ENCODE results near the gene ATP2B1. TPM values are rescaled to one million over a fixed set of nuclear protein-coding genes. Genes with fewer than 3 reads are reported as not detected.

ATP2B1 gene
- total and polyA plus RNA-seq, 2 donors (not counting 1 experiment from before 2014, with no cell fraction given): 26.1 to 238 TPM

DNA sequence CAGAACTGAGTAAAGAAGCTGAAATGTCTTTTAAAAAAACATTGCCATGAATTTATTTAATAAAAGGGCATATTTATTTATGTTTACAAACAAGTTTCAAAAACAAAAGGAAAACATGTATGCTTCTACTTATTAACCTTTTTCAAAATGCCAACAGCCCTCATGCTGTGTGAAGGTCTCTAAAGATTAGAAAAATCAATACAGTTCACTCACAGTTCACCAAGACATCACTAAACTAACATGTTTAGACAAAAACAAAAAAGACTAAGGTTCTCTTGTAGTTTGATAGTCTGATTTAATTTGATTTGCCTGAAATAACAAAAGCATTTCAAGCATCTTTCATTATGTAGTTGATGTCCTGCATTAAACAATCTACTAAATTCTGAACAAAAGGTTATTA lies 118.9 kb downstream of the ATP2B1 start:
- Mint-ChIP-seq H3K27ac (no peak overlapping the region), H3K9me3 (ENCODE audit: insufficient read depth) (no peaks in the 10 kb centered on the region), H3K4me1 (peaks cover 3% of the 10 kb centered on the region), H3K27me3 (no peaks in the 10 kb centered on the region), H3K4me3 (no peak overlapping the region)
- H3K9ac ChIP-seq (ENCODE audit: low read length): no peak overlapping the region
- H3K79me2 ChIP-seq (ENCODE audit: control insufficient read depth, insufficient read depth, low read length): no peaks in the 10 kb centered on the region
- no peak overlapping the region for H2AFZ ChIP-seq (ENCODE audit: insufficient read depth, low read depth, low read length, poor library complexity, severe bottlenecking)
- no peak overlapping the region for H3K27ac ChIP-seq (ENCODE audit: low read length in 2 of 2)
- H4K20me1 ChIP-seq (ENCODE audit: control insufficient read depth, insufficient read depth, low read length, poor library complexity, severe bottlenecking): peaks cover 7% of the 10 kb centered on the region
- ChIA-PET CTCF (no interaction called here), POLR2A (no interaction called here)
- H3K4me3 ChIP-seq (ENCODE audit: control extremely low read depth in 1 of 5, extremely low read depth in 1 of 5, insufficient read depth in 1 of 5, low read depth in 2 of 5, low read length in 4 of 5): no peak overlapping the region
- no peaks in the 10 kb centered on the region for H3K9me3 ChIP-seq (ENCODE audit: control extremely low read depth in 1 of 3, control insufficient read depth in 2 of 3, insufficient read depth in 1 of 3, low read length in 2 of 3)
- TF ChIP-seq, protein P1, sequence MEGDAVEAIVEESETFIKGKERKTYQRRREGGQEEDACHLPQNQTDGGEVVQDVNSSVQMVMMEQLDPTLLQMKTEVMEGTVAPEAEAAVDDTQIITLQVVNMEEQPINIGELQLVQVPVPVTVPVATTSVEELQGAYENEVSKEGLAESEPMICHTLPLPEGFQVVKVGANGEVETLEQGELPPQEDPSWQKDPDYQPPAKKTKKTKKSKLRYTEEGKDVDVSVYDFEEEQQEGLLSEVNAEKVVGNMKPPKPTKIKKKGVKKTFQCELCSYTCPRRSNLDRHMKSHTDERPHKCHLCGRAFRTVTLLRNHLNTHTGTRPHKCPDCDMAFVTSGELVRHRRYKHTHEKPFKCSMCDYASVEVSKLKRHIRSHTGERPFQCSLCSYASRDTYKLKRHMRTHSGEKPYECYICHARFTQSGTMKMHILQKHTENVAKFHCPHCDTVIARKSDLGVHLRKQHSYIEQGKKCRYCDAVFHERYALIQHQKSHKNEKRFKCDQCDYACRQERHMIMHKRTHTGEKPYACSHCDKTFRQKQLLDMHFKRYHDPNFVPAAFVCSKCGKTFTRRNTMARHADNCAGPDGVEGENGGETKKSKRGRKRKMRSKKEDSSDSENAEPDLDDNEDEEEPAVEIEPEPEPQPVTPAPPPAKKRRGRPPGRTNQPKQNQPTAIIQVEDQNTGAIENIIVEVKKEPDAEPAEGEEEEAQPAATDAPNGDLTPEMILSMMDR (IDR thresholded peaks at IDR 0.05): no peak
- no peak for TF ChIP-seq EZH2 (IDR thresholded peaks at IDR 0.05; ENCODE audit: borderline replicate concordance, insufficient read depth, low read depth, low read length, poor library complexity, severe bottlenecking)
- DNase-seq: no peak
- intact Hi-C loops (cut with micrococcal nuclease): no loop called here
- no peaks in the 10 kb centered on the region for H3K4me1 ChIP-seq (ENCODE audit: control insufficient read depth in 2 of 2, insufficient read depth in 2 of 2, low read length in 2 of 2)
- H3K4me2 ChIP-seq (replicated peaks; ENCODE audit: low read depth, low read length, poor library complexity, severe bottlenecking): no peak overlapping the region
- no peaks in the 10 kb centered on the region for H3K27me3 ChIP-seq (replicated peaks in 1 of 4; ENCODE audit: control extremely low read depth in 1 of 4, control insufficient read depth in 3 of 4, insufficient read depth in 4 of 4, low read length in 3 of 4)
- no peak for ATAC-seq (ENCODE audit: low read depth)
- H3K36me3 ChIP-seq (replicated peaks in 1 of 2; ENCODE audit: control extremely low read depth in 1 of 2, control insufficient read depth in 1 of 2, extremely low read depth in 1 of 2, insufficient read depth in 2 of 2, low read length in 1 of 2): peaks cover 10 to 42% of the 10 kb centered on the region in 2 experiments

DNA sequence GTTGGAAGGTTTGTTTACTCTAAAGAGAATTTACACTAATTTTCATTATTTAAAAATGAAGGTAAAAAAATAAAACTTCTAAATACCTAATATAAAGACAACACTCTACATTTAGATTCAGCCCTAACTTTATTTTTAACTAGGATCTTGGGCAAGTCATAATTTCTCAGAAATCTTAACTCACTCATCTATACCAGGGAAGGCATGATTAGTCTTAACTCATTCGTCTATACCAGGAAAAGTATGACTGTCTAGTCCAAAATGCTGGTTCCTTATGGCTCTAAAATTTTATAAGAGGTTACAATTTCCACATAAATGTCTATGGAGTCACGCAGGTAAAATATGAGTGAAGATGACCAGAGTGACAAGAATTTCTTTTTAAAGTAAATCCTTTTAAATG lies 130.1 kb downstream of the ATP2B1 start:
- no peak for TF ChIP-seq EZH2 (IDR thresholded peaks at IDR 0.05; ENCODE audit: borderline replicate concordance, insufficient read depth, low read depth, low read length, poor library complexity, severe bottlenecking)
- TF ChIP-seq, protein P1 (IDR thresholded peaks at IDR 0.05): no peak
- Mint-ChIP-seq H3K4me1 (peaks cover 8% of the 10 kb centered on the region), H3K27ac (no peak overlapping the region), H3K27me3 (no peaks in the 10 kb centered on the region), H3K9me3 (ENCODE audit: insufficient read depth) (no peaks in the 10 kb centered on the region), H3K4me3 (no peak overlapping the region)
- Histone ChIP-seq H3K9ac (ENCODE audit: low read length) (no peak overlapping the region), H3K27ac (ENCODE audit: low read length in 2 of 2) (no peak overlapping the region), H3K4me2 (replicated peaks; ENCODE audit: low read depth, low read length, poor library complexity, severe bottlenecking) (no peak overlapping the region), H3K4me3 (ENCODE audit: control extremely low read depth in 1 of 5, extremely low read depth in 1 of 5, insufficient read depth in 1 of 5, low read depth in 2 of 5, low read length in 4 of 5) (no peak overlapping the region), H3K9me3 (ENCODE audit: control extremely low read depth in 1 of 3, control insufficient read depth in 2 of 3, insufficient read depth in 1 of 3, low read length in 2 of 3) (no peaks in the 10 kb centered on the region), H2AFZ (ENCODE audit: insufficient read depth, low read depth, low read length, poor library complexity, severe bottlenecking) (no peak overlapping the region), H3K79me2 (ENCODE audit: control insufficient read depth, insufficient read depth, low read length) (no peaks in the 10 kb centered on the region), H3K27me3 (replicated peaks in 1 of 4; ENCODE audit: control extremely low read depth in 1 of 4, control insufficient read depth in 3 of 4, insufficient read depth in 4 of 4, low read length in 3 of 4) (no peaks in the 10 kb centered on the region), H4K20me1 (ENCODE audit: control insufficient read depth, insufficient read depth, low read length, poor library complexity, severe bottlenecking) (no peaks in the 10 kb centered on the region), H3K36me3 (replicated peaks in 1 of 2; ENCODE audit: control extremely low read depth in 1 of 2, control insufficient read depth in 1 of 2, extremely low read depth in 1 of 2, insufficient read depth in 2 of 2, low read length in 1 of 2) (no peaks in the 10 kb centered on the region), H3K4me1 (ENCODE audit: control insufficient read depth in 2 of 2, insufficient read depth in 2 of 2, low read length in 2 of 2) (peaks cover 0 to 4% of the 10 kb centered on the region in 2 donors)
- ChIA-PET POLR2A (no interaction called here), CTCF (interaction anchor here (0.5 kb wide), 1 partner anchor 482 kb away, joined by 4 read pairs; no protein-coding TSS in a partner anchor)
- ATAC-seq (ENCODE audit: low read depth) (no peak), DNase-seq (no peak)
- WGBS (ENCODE audit: insufficient coverage): no CpG with 5 or more reads among the region's 2 CpGs
- intact Hi-C loops (cut with micrococcal nuclease): no loop called here
